K562 (cell line): Measurements from ENCODE around the gene LCMT2. TPM values are rescaled to one million over a fixed set of nuclear protein-coding genes. Genes with fewer than 3 reads are reported as not detected.
A peak's percentile ranks its signal among the peaks of the same experiment; 100 is the strongest.

Experiments used
- ATAC-seq: fragments of 200-7000 bp; cut with Tn5 transposase; 3 replicates; pipeline ENCODE4 v1.9.1; 2020; ENCODE audit warnings: moderate library complexity
- BruUV-seq: library from RNA; stranded (reverse); fragments of 400-500 nt; replicated peaks from 2 replicates; lab custom pipeline; 2021; lab: Mats Ljungman, UMichigan
- CTCF ChIA-PET: fragments of 300-600 bp; formaldehyde crosslinking; extraction: SDS; loops from one replicate; lab custom pipeline; 2021; ENCODE audit warnings: low intra/inter-chr PET ratio; lab: Yijun Ruan, JAX
- POLR2A ChIA-PET: fragments of 300-600, 350-650 bp; sonication (Branson Sonifier 250); formaldehyde crosslinking; extraction: SDS; loops from one replicate; lab custom pipeline; 2021; ENCODE audit warnings: antibody characterized with exemption, inconsistent platforms; lab: Yijun Ruan, JAX
- DNase-seq, 4 experiments: peaks; one replicate each; pipeline versions ENCODE4 v3.0.0 to v3.0.0-alpha.2; 2011 to 2018; ENCODE audit warnings: low spot score in 3 of 4, mixed read lengths in 3 of 4; ENCODE audit errors: extremely low read depth in 1 of 4
- FAIRE-seq: peaks from 2 replicates; lab custom pipeline; 2011; peaks lifted over from hg19 to GRCh38; lab: Jason Lieb, UNC
- H2AFZ ChIP-seq: 2 replicates; pipeline ENCODE4 v1.6.0; 2011; ENCODE audit warnings: low read depth, low read length, control low read depth, inconsistent platforms
- H3K27ac ChIP-seq: fragments of 200-600 bp; 3 replicates; pipeline ENCODE4 v1.8.0; 2011; ENCODE audit warnings: low read depth, mild to moderate bottlenecking, control low read depth, inconsistent platforms, low read length, moderate library complexity, mixed read lengths; ENCODE audit errors: extremely low read depth
- H3K27me3 ChIP-seq, 2 experiments: fragments of 300-600 bp in 1 of 2; 2 replicates in 1 of 2; 3 replicates in 1 of 2; pipeline versions ENCODE4 v1.6.0 to v1.8.0; 2011; ENCODE audit warnings: inconsistent platforms in 2 of 2, low read length in 2 of 2, mild to moderate bottlenecking in 1 of 2, mixed read lengths in 1 of 2, moderate library complexity in 1 of 2; ENCODE audit not compliant: control insufficient read depth in 2 of 2, insufficient read depth in 2 of 2
- H3K36me3 ChIP-seq: fragments of 300-600 bp; 3 replicates; pipeline ENCODE4 v1.8.0; 2011; ENCODE audit warnings: mild to moderate bottlenecking, low read length, inconsistent platforms; ENCODE audit not compliant: control insufficient read depth, insufficient read depth
- H3K4me1 ChIP-seq, 2 experiments: fragments of 200-600 bp in 1 of 2; replicated peaks in 1 of 2; 2 replicates in 1 of 2; 3 replicates in 1 of 2; pipeline versions ENCODE4 v1.5.1 to v1.8.0; 2011; ENCODE audit warnings: inconsistent platforms in 2 of 2, low read length in 2 of 2, mild to moderate bottlenecking in 1 of 2, mixed read lengths in 1 of 2, moderate library complexity in 1 of 2; ENCODE audit not compliant: control insufficient read depth in 2 of 2, insufficient read depth in 2 of 2
- H3K4me2 ChIP-seq: 2 replicates; pipeline ENCODE4 v1.6.1; 2011; ENCODE audit warnings: low read length, control low read depth, inconsistent platforms, mixed read lengths; ENCODE audit not compliant: insufficient read depth
- H3K4me3 ChIP-seq: fragments of 200-600 bp; sonication (generic), shearing (Covaris generic); 2 replicates; pipeline ENCODE4 v1.5.1; 2016; ENCODE audit warnings: control low read depth, inconsistent platforms
- H3K79me2 ChIP-seq: fragments of 200-600 bp; 3 replicates; pipeline ENCODE4 v1.8.0; 2011; ENCODE audit warnings: low read length, inconsistent platforms; ENCODE audit not compliant: control insufficient read depth, insufficient read depth
- H3K9ac ChIP-seq, 2 experiments: 2 replicates each; pipeline versions ENCODE4 v1.6.0 to v1.6.1; 2011; ENCODE audit warnings: low read depth in 2 of 2, low read length in 2 of 2, control low read depth in 1 of 2, inconsistent platforms in 1 of 2, mild to moderate bottlenecking in 1 of 2, mixed read lengths in 1 of 2; ENCODE audit not compliant: insufficient read depth in 1 of 2
- H3K9me1 ChIP-seq: one replicate; pipeline ENCODE4 v1.6.0; 2011; ENCODE audit warnings: inconsistent platforms, mild to moderate bottlenecking, low read length, moderate library complexity; ENCODE audit not compliant: control insufficient read depth, insufficient read depth
- H3K9me3 ChIP-seq: replicated peaks from 2 replicates; pipeline ENCODE4 v1.5.1; 2011; ENCODE audit warnings: low read depth, low read length, inconsistent platforms; ENCODE audit not compliant: control insufficient read depth, insufficient read depth
- H4K20me1 ChIP-seq: replicated peaks from 2 replicates; pipeline ENCODE4 v1.6.1; 2011; ENCODE audit warnings: low read length, inconsistent platforms, mixed read lengths; ENCODE audit not compliant: control insufficient read depth, insufficient read depth
- CBFA2T2 ChIP-seq: fragments of 450-650 bp; conservative IDR thresholded peaks from 2 replicates; pipeline ENCODE4 v1.6.1; 2017; ENCODE audit warnings: mild to moderate bottlenecking
- EHMT2 ChIP-seq: fragments of 450-650 bp; IDR thresholded peaks from 2 replicates; pipeline ENCODE4 v1.6.1; 2018; ENCODE audit warnings: antibody characterized with exemption
- HDAC8 ChIP-seq: fragments of 450-650 bp; IDR thresholded peaks from 2 replicates; pipeline ENCODE4 v1.6.1; 2016; ENCODE audit warnings: mild to moderate bottlenecking, missing genetic modification characterization, moderate library complexity, missing compliant biosample characterization
- IRF2 ChIP-seq: sonication (generic); formaldehyde crosslinking; IDR thresholded peaks from 2 replicates; pipeline ENCODE4 v1.8.1; 2022; ENCODE audit warnings: mild to moderate bottlenecking, missing genetic modification reagents
- MXI1 ChIP-seq: IDR thresholded peaks from 2 replicates; pipeline ENCODE4 v1.6.1; 2011; ENCODE audit warnings: low read depth, mild to moderate bottlenecking, improper control_type of control experiment, low read length
- NCOA4 ChIP-seq: fragments of 450-650 bp; IDR thresholded peaks from 2 replicates; pipeline ENCODE4 v1.6.1; 2018; ENCODE audit warnings: mild to moderate bottlenecking; ENCODE audit not compliant: partially characterized antibody
- POLR2A ChIP-seq: fragments of 450-650 bp; conservative IDR thresholded peaks from 2 replicates; pipeline ENCODE4 v1.6.1; 2016
- ZBTB1 ChIP-seq: sonication (generic); formaldehyde crosslinking; IDR thresholded peaks from 2 replicates; pipeline ENCODE4 v1.8.1; 2023; ENCODE audit warnings: missing genetic modification reagents, low read depth, mild to moderate bottlenecking, borderline replicate concordance
- ZNF780A ChIP-seq: fragments of 250-450 bp; sonication (Bioruptor Pico); IDR thresholded peaks from 2 replicates; pipeline ENCODE4 v1.5.0; 2021; ENCODE audit warnings: mild to moderate bottlenecking
- WGBS: fragments of 100-300 bp; shearing (Covaris generic); methylation state at CpG from one replicate; pipeline ENCODE4 v1.1.6; 2016; ENCODE audit warnings: low coverage, mixed read lengths; ENCODE audit not compliant: insufficient coverage; ENCODE audit errors: missing lambda C conversion rate; 5-methylcytosine and 5-hydroxymethylcytosine counted together
- in situ Hi-C: fragments of 300-500 bp; cut with MboI; formaldehyde crosslinking; loops from 4 replicates; pipeline ENCODE4 v1.15.0; 2018; ENCODE audit warnings: inconsistent platforms, mixed read lengths
- intact Hi-C: fragments of 100-400 bp; cut with micrococcal nuclease; formaldehyde crosslinking; loops from 2 replicates; pipeline ENCODE4 v1.14.2; 2022
- polyA plus RNA-seq, 8 experiments: library from polyadenylated mRNA; depleted of rRNA in 4 of 8; stranded (reverse) in 5 of 8; unstranded in 3 of 8; fragments of >200 nt; fragmentation: Nextera tagmentation in 2 of 8; fragmentation: Illumina TruSeq in 1 of 8; extraction: Ambion mirVana in 2 of 8; extraction: Trizol in 1 of 8; gene quantifications; 2 replicates each; pipeline versions ENCODE4 v1.2.1 to v1.2.3, GENCODE V29; 2011 to 2014; ENCODE audit warnings: inconsistent platforms in 1 of 8, missing spikeins in 1 of 8
- total RNA-seq, 7 experiments: library from RNA; depleted of rRNA in 6 of 7; stranded (reverse); fragments of >200 nt in 6 of 7; fragmentation: Illumina TruSeq in 2 of 7; extraction: Trizol in 2 of 7; gene quantifications; 2 replicates each; pipeline versions ENCODE4 v1.2.1 to v1.2.3, GENCODE V29; 2011 to 2021; ENCODE audit warnings: low replicate concordance in 1 of 7
- TF ChIP-seq, protein P1 (sequence below): fragments of 250-450 bp; sonication (Bioruptor Pico); IDR thresholded peaks from 2 replicates; pipeline ENCODE4 v1.4.0; 2020; ENCODE audit warnings: borderline replicate concordance
- TF ChIP-seq, protein P2 (sequence below): fragments of 450-650 bp; conservative IDR thresholded peaks from 2 replicates; pipeline ENCODE4 v1.6.1; 2016; ENCODE audit warnings: missing genetic modification characterization, low read depth, mild to moderate bottlenecking, missing compliant biosample characterization, moderate library complexity
- TF ChIP-seq, protein P3 (sequence below): fragments of 450-650 bp; IDR thresholded peaks from 2 replicates; pipeline ENCODE4 v1.6.1; 2016; ENCODE audit warnings: mild to moderate bottlenecking
- TF ChIP-seq, protein P4 (sequence below): IDR thresholded peaks from 2 replicates; pipeline ENCODE4 v1.6.1; 2011; ENCODE audit warnings: borderline replicate concordance, low read depth, mild to moderate bottlenecking, moderate library complexity, low read length; ENCODE audit not compliant: insufficient read depth, poor library complexity, severe bottlenecking

LCMT2 gene
- total and polyA plus RNA-seq, 9 of the 15 experiments (the other 6 are each of a cell fraction or from before 2014, with no cell fraction given) = 2.5 to 22.3 (median 15.2) TPM

DNA sequence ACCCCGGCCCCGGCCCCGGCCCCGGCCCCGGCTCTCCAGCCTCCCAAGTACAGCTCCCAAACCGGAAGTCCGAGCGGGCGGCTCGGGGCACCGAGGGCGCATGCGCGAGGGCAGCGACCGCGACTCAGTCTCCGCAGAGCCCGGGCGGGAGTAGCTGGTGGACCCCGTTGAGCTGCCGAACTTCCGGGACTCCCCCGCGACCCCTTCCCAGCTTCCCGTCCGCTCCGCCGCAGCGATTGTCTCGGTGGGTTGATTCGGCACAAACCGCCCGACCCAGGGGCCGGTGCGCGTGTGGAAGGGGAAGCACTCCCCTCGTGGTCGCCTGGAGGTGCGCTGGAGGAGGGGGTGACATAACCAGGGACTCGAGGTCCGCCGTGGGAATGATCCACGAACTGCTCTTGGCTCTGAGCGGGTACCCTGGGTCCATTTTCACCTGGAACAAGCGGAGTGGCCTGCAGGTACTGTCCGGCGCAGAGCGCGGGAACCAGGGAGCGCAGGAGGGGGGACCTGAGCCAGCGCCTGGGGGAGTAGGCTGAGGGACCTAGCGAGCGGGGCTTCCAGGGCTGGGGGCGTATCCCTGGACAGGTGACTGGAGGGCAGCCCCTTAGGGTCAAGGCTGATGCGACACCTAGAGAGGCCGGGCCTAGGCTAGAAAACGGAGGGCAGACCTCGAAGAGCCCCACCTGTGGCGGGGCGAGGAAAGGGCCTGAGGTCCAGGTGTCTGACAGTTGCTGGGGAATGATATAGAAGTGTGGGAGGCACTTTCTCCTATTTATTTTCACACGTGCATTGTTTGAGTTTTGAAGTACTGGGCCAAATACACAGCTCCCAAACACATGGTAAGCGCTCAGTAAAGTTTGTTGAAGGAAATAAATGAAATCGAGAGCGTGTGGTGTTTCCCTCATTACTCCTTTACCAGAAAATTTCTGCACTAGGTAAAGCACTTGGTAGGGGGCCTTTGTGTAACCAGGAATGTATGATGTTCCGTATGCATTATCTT is 40.9 kb upstream of the LCMT2 start, which contains the start of the genes TUBGCP4 and ZSCAN29:
Gene TUBGCP4 (plus strand): TSS at position 127 of the 1,000 bp plus-strand sequence. CDS start 254 bp downstream, at position 381.
Gene ZSCAN29 (minus strand): TSS at position 69 of the 1,000 bp plus-strand sequence. CDS start 1,130 bp downstream, outside the sequence.
- Histone ChIP-seq H3K4me3 (peak within 1 kb of the TSS; percentile 74), H3K9ac (peak within 1 kb of the TSS; percentile 83 to 98), H3K9me3 (no peaks in the 10 kb centered on the region), H3K79me2 (peaks cover 74% of the 10 kb centered on the region), H2AFZ (peak within 1 kb of the TSS; percentile 98), H3K9me1 (no peaks in the 10 kb centered on the region), H4K20me1 (0 out of 2 replicates have a peak, but pooled peaks cover 5% of the 10 kb centered on the region), H3K27ac (peak within 1 kb of the TSS; percentile 89), H3K36me3 (peaks cover 58% of the 10 kb centered on the region), H3K4me1 (peaks cover 13 to 16% of the 10 kb centered on the region in 2 experiments; a peak in 4 of 5 replicates), H3K4me2 (peak within 1 kb of the TSS; percentile 93), H3K27me3 (no peaks in the 10 kb centered on the region)
- POLR2A ChIA-PET = interaction anchor here (0.6 to 1.8 kb wide), 9 partner anchors 9 to 94 kb away, joined by 3 to 6 read pairs (median 3); no protein-coding TSS in a partner anchor
- intact Hi-C loops (loop anchor here (1.0 to 5.0 kb wide), 2 partner anchors 41 to 141 kb away; partner anchors contain the start of gene LCMT2), in situ Hi-C loops (no loop called here)
- DNase-seq (peak; percentile 91 to 96 (median 96)), ATAC-seq (peak; percentile 92), FAIRE-seq (peak; percentile 82)
- CTCF ChIA-PET = interaction anchor here (0.6 kb wide), 1 partner anchor 139 kb away, joined by 8 read pairs; no protein-coding TSS in a partner anchor
- BruUV-seq = TSS peak; percentile 58
- WGBS = under 1% methylated on average over 52 of the region's 66 CpGs
- TF ChIP-seq IRF2 (CRISPR knock-in tag) = no peak
- peak; percentile 45; the same call in 1 of the 2 replicates for TF ChIP-seq MXI1
- no peak for TF ChIP-seq CBFA2T2
- TF ChIP-seq EHMT2 = no peak
- TF ChIP-seq, protein P1, sequence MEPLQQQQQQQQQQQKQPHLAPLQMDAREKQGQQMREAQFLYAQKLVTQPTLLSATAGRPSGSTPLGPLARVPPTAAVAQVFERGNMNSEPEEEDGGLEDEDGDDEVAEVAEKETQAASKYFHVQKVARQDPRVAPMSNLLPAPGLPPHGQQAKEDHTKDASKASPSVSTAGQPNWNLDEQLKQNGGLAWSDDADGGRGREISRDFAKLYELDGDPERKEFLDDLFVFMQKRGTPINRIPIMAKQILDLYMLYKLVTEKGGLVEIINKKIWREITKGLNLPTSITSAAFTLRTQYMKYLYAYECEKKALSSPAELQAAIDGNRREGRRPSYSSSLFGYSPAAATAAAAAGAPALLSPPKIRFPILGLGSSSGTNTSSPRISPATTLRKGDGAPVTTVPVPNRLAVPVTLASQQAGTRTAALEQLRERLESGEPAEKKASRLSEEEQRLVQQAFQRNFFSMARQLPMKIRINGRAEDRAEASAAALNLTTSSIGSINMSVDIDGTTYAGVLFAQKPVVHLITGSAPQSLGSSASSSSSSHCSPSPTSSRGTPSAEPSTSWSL (CRISPR knock-in tag) = no peak
- no peak for TF ChIP-seq HDAC8 (tag)
- TF ChIP-seq, protein P2, sequence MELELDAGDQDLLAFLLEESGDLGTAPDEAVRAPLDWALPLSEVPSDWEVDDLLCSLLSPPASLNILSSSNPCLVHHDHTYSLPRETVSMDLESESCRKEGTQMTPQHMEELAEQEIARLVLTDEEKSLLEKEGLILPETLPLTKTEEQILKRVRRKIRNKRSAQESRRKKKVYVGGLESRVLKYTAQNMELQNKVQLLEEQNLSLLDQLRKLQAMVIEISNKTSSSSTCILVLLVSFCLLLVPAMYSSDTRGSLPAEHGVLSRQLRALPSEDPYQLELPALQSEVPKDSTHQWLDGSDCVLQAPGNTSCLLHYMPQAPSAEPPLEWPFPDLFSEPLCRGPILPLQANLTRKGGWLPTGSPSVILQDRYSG (tag) = no peak
- peak; percentile 66 for TF ChIP-seq ZBTB1
- no peak for TF ChIP-seq NCOA4
- no peak for TF ChIP-seq ZNF780A
- TF ChIP-seq, protein P3, sequence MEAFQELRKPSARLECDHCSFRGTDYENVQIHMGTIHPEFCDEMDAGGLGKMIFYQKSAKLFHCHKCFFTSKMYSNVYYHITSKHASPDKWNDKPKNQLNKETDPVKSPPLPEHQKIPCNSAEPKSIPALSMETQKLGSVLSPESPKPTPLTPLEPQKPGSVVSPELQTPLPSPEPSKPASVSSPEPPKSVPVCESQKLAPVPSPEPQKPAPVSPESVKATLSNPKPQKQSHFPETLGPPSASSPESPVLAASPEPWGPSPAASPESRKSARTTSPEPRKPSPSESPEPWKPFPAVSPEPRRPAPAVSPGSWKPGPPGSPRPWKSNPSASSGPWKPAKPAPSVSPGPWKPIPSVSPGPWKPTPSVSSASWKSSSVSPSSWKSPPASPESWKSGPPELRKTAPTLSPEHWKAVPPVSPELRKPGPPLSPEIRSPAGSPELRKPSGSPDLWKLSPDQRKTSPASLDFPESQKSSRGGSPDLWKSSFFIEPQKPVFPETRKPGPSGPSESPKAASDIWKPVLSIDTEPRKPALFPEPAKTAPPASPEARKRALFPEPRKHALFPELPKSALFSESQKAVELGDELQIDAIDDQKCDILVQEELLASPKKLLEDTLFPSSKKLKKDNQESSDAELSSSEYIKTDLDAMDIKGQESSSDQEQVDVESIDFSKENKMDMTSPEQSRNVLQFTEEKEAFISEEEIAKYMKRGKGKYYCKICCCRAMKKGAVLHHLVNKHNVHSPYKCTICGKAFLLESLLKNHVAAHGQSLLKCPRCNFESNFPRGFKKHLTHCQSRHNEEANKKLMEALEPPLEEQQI = 0 out of 2 replicates have a peak, but pooled peaks have one; percentile 48
- TF ChIP-seq POLR2A = peak; percentile 90
- TF ChIP-seq, protein P4, sequence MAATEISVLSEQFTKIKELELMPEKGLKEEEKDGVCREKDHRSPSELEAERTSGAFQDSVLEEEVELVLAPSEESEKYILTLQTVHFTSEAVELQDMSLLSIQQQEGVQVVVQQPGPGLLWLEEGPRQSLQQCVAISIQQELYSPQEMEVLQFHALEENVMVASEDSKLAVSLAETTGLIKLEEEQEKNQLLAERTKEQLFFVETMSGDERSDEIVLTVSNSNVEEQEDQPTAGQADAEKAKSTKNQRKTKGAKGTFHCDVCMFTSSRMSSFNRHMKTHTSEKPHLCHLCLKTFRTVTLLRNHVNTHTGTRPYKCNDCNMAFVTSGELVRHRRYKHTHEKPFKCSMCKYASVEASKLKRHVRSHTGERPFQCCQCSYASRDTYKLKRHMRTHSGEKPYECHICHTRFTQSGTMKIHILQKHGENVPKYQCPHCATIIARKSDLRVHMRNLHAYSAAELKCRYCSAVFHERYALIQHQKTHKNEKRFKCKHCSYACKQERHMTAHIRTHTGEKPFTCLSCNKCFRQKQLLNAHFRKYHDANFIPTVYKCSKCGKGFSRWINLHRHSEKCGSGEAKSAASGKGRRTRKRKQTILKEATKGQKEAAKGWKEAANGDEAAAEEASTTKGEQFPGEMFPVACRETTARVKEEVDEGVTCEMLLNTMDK = peak; percentile 87
